MV-4-11 (cell line): Measurements from ENCODE around the gene SNX9.

Experiments used
- DNase-seq: peaks from one replicate; lab custom pipeline; 2025; lab: John Stamatoyannopoulos, UW

SNX9 gene

GRCh38 chr6:157804448-157805327, 18.4 kb upstream of the SNX9 start:
- no peak for DNase-seq

- no peak for DNase-seq
Measured at GRCh38 chr6:157806131-157806855, 16.8 kb upstream of the SNX9 start.

- DNase-seq, result no peak
Measured at GRCh38 chr6:157806856-157807215, 16.2 kb upstream of the SNX9 start.

- DNase-seq, result no peak
Measured at GRCh38 chr6:157808405-157808950, 14.6 kb upstream of the SNX9 start.

GRCh38 chr6:157809613-157810012, 13.4 kb upstream of the SNX9 start:
- no peak for DNase-seq

GRCh38 chr6:157811137-157811475, 11.9 kb upstream of the SNX9 start:
- DNase-seq, result no peak

- DNase-seq, result no peak
Measured at GRCh38 chr6:157811476-157812173, 11.4 kb upstream of the SNX9 start.

GRCh38 chr6:157812425-157813171, 10.4 kb upstream of the SNX9 start:
- no peak for DNase-seq

GRCh38 chr6:157813191-157813590, 9.9 kb upstream of the SNX9 start:
- no peak for DNase-seq

- DNase-seq, result no peak
Measured at GRCh38 chr6:157813750-157814455, 9.1 kb upstream of the SNX9 start.

- peak; percentile 38 for DNase-seq
Measured at GRCh38 chr6:157814883-157815282, 8.2 kb upstream of the SNX9 start.

GRCh38 chr6:157821342-157822033, 1.6 kb upstream of the SNX9 start:
- no peak for DNase-seq

GRCh38 chr6:157822245-157823000, 623 bp upstream of the SNX9 start:
- no peak for DNase-seq

- DNase-seq, result no peak
Measured at GRCh38 chr6:157823528-157824370, 703 bp downstream of the SNX9 start.

- DNase-seq, result no peak
Measured at GRCh38 chr6:157825243-157825904, 2.3 kb downstream of the SNX9 start.

- peak; percentile 42 for DNase-seq
Measured at GRCh38 chr6:157830354-157831017, 7.4 kb downstream of the SNX9 start.

GRCh38 chr6:157831018-157831369, 7.9 kb downstream of the SNX9 start:
- DNase-seq, result no peak
